Stimulated activated effector memory CD8-positive, alpha-beta T cell treated with anti-CD3 and anti-CD28 coated beads, Interleukin-12 subunit alpha, Interleukin-12 subunit beta, amount 100 ng/mL, for 72 hours (primary cell): ENCODE measurements around the gene MDFIC2.
"Not testable (repeated sequence)": the region's sequence is repeated elsewhere in the genome, so short reads cannot be mapped to it uniquely, and the experiment has no call there.

Experiments
- ATAC-seq: fragments of 150-1000 bp; cut with Tn5 transposase; 2 replicates; pipeline ENCODE4 v1.10.0; 2021
- DNase-seq, 2 donors: peaks; one replicate each; pipeline ENCODE4 v3.0.0; 2021 to 2022; ENCODE audit warnings: low spot score in 2 of 2
- H3K27ac Mint-ChIP-seq: one replicate; pipeline ENCODE4 v1.8.0; 2022; ENCODE audit warnings: mild to moderate bottlenecking, mixed read lengths
- H3K36me3 Mint-ChIP-seq: one replicate; pipeline ENCODE4 v1.8.0; 2022; ENCODE audit warnings: mild to moderate bottlenecking, mixed read lengths
- H3K4me1 Mint-ChIP-seq: one replicate; pipeline ENCODE4 v1.8.0; 2022; ENCODE audit warnings: mixed read lengths
- H3K4me3 Mint-ChIP-seq: one replicate; pipeline ENCODE4 v1.8.0; 2022; ENCODE audit warnings: mild to moderate bottlenecking, mixed read lengths
- H3K9me3 Mint-ChIP-seq: one replicate; pipeline ENCODE4 v1.8.0; 2022; ENCODE audit warnings: mixed read lengths

MDFIC2 gene

DNA sequence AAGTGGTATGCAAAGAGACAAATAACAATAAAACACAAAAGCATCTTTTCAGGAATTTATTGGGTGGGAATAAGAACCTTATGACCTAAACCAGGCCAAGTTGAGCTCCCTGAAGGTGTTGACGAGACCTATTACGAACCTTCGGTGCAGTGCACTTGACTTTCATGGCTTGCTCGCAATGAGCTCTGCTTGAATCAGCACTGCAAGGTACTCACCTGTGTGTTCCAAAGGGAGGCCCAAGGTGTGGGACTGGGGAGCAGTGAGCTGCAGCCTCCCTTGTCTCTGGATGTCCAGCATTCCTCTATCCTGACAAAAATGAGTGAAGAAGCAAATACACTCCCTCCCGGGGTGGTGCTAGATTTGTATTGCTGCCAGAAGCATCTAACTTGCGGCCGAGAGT is at the start of gene MDFIC2:
Gene MDFIC2, minus strand, starts transcription at position 303 of the 400 bp plus-strand sequence. CDS start 665 bp downstream, outside the sequence.
- ATAC-seq (no peak), DNase-seq (no peak)
- H3K36me3 Mint-ChIP-seq = no peaks in the 10 kb centered on the region
- H3K9me3 Mint-ChIP-seq = peaks cover 4% of the 10 kb centered on the region
- no peak within 1 kb of the TSS for H3K4me3 Mint-ChIP-seq
- H3K4me1 Mint-ChIP-seq = no peaks in the 10 kb centered on the region
- no peak within 1 kb of the TSS for H3K27ac Mint-ChIP-seq

DNA sequence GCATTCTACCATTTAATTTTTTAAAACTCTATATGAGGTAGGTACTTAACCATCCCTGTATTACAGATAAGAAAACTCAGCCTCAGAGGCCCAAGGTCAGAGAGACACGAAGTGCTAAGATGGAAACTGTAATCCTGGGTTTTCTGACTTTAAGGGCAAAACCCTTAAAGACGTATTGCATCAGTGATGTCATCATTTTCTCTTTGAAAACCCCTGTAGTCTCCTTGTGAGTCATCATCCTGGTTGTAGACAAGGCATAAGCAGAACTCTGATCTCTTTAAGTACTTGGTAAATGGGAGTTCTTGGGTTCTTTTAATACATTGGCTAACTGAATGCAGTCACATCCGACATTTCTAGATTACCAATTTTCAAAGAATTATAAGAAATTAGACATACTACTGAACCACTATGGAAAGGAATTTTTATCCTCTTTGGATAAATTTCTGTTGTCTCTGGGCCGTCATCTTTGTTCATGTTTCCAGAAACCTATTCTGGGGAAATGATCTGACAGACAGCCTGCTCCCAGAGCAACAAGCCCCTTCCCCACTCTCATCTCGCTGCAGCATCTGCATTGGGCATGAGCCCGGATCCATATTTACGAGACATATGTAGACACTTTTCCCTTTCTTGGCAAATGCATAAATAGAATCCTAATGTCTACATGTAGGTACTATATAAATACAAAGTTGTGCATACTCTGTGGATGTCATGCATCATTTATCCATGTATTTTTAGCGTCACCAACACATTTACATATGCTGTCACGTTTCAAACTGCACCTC is 48.7 kb upstream of the MDFIC2 start:
- no peak overlapping the region for H3K27ac Mint-ChIP-seq
- no peak overlapping the region for H3K4me3 Mint-ChIP-seq
- DNase-seq (no peak), ATAC-seq (no peak)
- H3K9me3 Mint-ChIP-seq = peaks cover 4% of the 10 kb centered on the region
- H3K4me1 Mint-ChIP-seq = no peaks in the 10 kb centered on the region
- no peaks in the 10 kb centered on the region for H3K36me3 Mint-ChIP-seq

DNA sequence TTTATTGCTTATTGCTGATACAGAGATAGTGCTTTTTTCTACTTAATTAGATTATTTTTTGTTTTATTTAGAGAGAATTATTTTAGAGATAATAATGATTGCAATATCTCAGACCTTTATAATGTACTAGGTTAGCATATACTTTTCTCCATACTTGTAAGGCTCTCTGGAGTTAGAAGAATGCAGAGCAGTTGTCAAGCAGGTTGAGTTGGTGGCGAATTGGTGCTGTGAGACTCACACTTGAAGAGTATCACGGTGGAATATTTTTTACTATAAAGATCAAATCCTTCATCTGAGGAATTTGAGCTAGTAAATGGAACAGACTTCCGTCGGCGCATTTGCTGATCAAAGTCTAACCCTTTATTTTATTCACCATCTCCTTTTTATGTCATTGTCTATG is 47.3 kb upstream of the MDFIC2 start:
- Mint-ChIP-seq H3K36me3 (no peaks in the 10 kb centered on the region), H3K4me1 (no peaks in the 10 kb centered on the region), H3K27ac (no peak overlapping the region), H3K9me3 (peaks cover 2% of the 10 kb centered on the region), H3K4me3 (no peak overlapping the region)
- ATAC-seq (no peak), DNase-seq (no peak)

DNA sequence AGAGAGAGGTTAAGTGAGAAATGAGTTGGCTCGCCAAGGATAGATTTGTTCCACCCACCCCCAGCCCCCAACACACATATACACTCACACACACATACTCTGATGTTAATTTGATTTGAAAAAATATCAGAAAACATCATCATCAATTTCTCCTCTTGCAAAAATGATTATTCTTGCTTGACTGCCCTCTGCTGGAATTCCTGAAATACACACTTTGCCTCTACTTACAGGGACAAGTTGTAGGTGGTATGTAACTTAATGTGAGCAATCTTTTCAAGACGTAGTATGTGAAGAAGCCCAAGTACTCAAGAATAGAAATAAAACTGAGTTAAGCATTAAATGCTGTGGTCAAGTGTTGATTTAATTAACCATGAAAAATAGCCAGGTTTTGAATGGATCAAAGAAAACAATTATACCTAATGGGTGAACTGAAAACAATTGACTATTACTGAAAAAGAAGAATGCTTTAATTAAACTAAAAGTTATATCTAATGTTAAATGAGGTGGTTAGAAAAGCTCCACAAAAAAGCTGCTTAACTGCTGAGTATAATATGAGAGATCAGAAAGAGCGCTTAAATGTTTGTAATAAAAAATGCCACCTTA is 46.6 kb upstream of the MDFIC2 start:
- no peaks in the 10 kb centered on the region for H3K9me3 Mint-ChIP-seq
- ATAC-seq (no peak), DNase-seq (no peak)
- no peak overlapping the region for H3K4me3 Mint-ChIP-seq
- no peaks in the 10 kb centered on the region for H3K36me3 Mint-ChIP-seq
- H3K27ac Mint-ChIP-seq = no peak overlapping the region
- no peaks in the 10 kb centered on the region for H3K4me1 Mint-ChIP-seq

DNA sequence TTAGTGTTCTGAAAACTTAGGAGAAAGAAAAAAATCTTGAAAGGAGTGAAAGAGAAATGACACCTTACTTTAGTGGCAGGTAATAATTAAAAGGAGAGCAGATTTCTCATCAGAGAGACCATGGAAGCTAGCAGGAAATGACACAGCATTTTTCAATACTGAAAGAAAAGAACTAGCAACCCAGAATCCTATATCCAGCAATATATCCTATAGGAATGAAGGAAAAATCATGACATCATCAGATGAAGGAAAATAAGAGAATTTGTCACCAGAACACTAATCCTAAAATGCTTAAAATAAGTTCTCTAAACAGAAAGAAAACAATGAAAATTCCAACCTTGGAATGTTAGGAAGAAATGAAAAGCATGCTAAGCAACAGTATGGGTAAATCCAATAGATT is 39.8 kb upstream of the MDFIC2 start:
- Mint-ChIP-seq H3K9me3 (peaks cover 7% of the 10 kb centered on the region), H3K27ac (no peak overlapping the region), H3K36me3 (no peaks in the 10 kb centered on the region), H3K4me3 (no peak overlapping the region), H3K4me1 (no peaks in the 10 kb centered on the region)
- DNase-seq (no peak), ATAC-seq (no peak)

DNA sequence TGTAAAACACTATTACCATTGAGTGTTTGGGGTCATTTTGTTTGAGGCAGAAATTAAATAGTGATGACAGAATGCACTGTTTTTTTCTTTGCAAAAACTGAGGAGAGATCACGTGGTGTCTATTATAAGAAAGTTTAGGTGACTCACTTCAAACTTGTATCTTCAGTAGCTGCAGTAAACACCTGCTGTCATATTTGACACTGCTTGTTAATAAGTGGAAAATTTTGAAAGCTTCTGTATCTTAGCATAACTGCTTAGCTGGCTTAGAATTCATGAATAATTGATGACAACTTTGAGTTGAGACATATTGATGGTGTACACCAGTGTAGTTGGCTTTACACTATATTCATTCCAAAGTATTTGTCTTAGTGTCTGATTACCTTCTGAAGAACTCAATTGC is 29.7 kb upstream of the MDFIC2 start:
- Mint-ChIP-seq H3K27ac (no peak overlapping the region), H3K4me3 (no peak overlapping the region), H3K9me3 (peaks cover 2% of the 10 kb centered on the region), H3K36me3 (no peaks in the 10 kb centered on the region), H3K4me1 (no peaks in the 10 kb centered on the region)
- DNase-seq = no peak
- ATAC-seq = no peak

DNA sequence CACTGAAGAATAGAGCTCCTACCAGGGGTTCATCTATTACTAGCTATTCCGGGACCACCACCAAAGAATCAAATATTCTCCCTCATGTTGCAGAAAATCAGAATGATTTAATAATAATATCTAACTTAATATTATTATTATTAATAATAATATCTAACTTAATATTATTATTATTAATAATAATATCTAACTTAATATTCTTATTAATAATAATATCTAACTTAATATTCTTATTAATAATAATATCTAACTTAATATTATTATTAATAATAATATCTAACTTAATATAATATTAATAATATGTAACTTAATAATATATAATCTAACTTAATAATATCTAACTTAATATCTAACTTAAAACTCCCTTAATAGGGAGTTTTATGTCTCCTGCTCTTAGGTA is 24.4 kb upstream of the MDFIC2 start:
- H3K4me3 Mint-ChIP-seq, DNase-seq, H3K36me3 Mint-ChIP-seq, H3K9me3 Mint-ChIP-seq, H3K4me1 Mint-ChIP-seq, ATAC-seq, H3K27ac Mint-ChIP-seq: not testable (repeated sequence)

DNA sequence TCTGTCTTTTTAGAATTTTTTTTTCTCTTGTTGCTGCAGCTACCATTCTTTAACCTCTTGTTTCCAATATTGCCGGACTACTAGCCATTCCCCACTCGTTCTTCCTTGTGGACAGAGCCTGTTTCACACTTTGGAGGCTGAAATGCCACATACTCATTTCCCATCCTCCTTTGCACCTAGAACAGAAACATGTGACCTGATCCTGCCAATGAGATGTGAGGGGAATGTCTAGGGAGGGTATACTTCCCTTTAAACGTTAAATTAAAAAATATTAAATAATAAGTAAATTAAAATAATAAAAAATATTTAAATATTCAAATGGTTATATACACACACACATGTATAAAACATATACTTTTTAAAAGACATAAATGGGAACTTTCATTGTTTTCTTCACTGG is 20.6 kb upstream of the MDFIC2 start:
- Mint-ChIP-seq H3K4me1 (no peaks in the 10 kb centered on the region), H3K9me3 (no peaks in the 10 kb centered on the region), H3K36me3 (no peaks in the 10 kb centered on the region), H3K27ac (no peak overlapping the region), H3K4me3 (no peak overlapping the region)
- DNase-seq (no peak), ATAC-seq (no peak)

DNA sequence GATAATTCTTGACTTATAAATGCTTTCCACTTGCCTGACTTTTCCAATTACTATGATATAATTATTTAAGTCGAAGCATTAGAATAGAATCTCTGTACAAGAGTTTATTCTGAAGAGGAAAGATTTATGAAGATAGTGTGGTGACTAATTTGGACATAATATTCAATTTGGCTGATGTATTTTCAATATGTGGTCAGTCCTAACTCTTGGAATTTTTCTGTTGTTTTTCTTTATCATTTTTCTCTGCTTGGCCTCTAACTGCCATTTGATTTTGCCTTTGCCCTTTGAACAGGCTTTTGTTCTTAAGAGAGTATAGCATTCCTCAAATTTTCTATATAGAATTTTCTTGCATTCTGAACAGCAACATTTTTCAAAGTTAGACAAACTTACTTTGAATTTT is 2.6 kb upstream of the MDFIC2 start:
- DNase-seq = no peak
- peaks cover 11% of the 10 kb centered on the region for H3K9me3 Mint-ChIP-seq
- H3K4me3 Mint-ChIP-seq = no peak overlapping the region
- H3K27ac Mint-ChIP-seq = no peak overlapping the region
- no peaks in the 10 kb centered on the region for H3K4me1 Mint-ChIP-seq
- no peak for ATAC-seq
- no peaks in the 10 kb centered on the region for H3K36me3 Mint-ChIP-seq

DNA sequence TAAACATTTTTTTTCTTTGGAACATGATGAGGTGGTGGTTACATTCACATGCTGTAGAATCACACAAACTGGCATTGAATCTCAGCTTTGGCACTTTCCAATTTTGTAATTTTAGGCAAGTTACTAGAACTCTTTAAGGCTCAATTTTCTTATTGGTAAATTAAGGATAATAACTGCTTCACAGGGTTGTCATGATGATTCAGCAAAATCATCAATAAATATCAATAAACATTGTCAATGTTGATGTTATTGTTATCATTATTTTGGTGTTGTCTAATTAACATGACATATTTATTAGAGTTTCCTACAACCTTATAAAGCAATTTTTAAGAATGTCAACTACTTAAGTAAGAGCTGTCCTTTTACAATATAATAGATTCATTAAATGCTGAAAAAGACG is 1.6 kb downstream of the MDFIC2 start:
- ATAC-seq (no peak), DNase-seq (no peak)
- H3K4me1 Mint-ChIP-seq = no peaks in the 10 kb centered on the region
- H3K36me3 Mint-ChIP-seq = no peaks in the 10 kb centered on the region
- no peak overlapping the region for H3K27ac Mint-ChIP-seq
- peaks cover 4% of the 10 kb centered on the region for H3K9me3 Mint-ChIP-seq
- no peak overlapping the region for H3K4me3 Mint-ChIP-seq

DNA sequence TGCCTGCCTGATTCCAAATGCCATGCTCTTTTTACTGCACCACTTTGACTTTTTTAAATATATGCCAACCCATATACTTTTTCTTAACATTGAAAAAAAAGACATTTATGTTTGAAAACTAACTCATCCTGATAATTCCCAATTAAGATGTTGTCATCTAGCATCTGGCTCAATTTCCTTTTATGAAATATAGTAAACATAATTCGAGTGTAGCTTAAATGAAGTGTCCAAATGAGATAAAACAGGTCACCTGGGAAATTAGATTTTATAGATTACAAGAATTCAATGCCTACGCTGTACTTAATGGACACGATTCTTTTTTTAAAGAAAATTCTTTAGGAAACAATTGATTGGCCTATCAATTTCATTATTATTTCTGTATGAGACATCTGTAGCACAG is 2.8 kb downstream of the MDFIC2 start:
- H3K4me1 Mint-ChIP-seq = no peaks in the 10 kb centered on the region
- peaks cover 7% of the 10 kb centered on the region for H3K9me3 Mint-ChIP-seq
- DNase-seq (no peak), ATAC-seq (no peak)
- no peaks in the 10 kb centered on the region for H3K36me3 Mint-ChIP-seq
- no peak overlapping the region for H3K27ac Mint-ChIP-seq
- H3K4me3 Mint-ChIP-seq = no peak overlapping the region

DNA sequence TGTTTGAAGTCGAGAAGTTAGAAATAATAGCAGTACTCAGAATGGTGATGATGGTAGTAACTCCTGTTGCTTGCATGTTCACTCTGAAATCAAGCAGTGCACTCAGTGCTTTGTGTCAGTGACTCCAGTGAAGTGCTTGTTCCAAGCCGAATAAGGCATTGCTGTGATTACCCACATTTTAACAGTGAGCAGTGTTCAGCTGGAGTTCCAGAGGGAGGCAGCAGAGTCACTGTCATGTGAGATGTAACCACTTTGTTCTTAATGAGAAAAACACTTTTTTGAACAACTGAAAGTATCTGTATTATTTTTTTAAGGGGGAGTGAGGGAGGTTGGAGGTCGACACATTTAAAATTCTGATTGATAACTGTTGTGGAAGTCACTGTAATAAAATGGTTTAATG is 3.7 kb downstream of the MDFIC2 start:
- ATAC-seq (no peak), DNase-seq (no peak)
- Mint-ChIP-seq H3K36me3 (no peaks in the 10 kb centered on the region), H3K4me3 (no peak overlapping the region), H3K9me3 (peaks cover 3% of the 10 kb centered on the region), H3K27ac (no peak overlapping the region), H3K4me1 (no peaks in the 10 kb centered on the region)

DNA sequence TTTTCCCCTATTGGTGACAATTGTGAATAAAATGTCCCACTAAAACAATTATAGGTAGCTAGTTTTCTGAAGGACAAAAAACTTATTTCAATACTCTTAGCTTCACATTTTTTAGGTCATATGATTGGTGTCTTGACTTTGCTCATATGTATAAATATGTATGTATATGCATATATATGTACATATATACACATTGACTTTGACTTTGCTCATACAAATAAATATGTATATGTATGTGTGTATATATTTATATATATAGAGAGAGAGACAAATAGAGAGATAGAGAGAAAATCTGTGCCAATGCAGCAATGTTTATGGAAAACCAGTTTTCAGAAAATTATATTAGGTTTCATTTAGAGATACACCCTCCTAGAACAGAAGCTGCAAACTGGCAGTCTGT is 5.7 kb downstream of the MDFIC2 start:
- Mint-ChIP-seq H3K27ac (no peak overlapping the region), H3K9me3 (peaks cover 3% of the 10 kb centered on the region), H3K4me3 (no peak overlapping the region), H3K36me3 (no peaks in the 10 kb centered on the region), H3K4me1 (no peaks in the 10 kb centered on the region)
- no peak for ATAC-seq
- no peak for DNase-seq

DNA sequence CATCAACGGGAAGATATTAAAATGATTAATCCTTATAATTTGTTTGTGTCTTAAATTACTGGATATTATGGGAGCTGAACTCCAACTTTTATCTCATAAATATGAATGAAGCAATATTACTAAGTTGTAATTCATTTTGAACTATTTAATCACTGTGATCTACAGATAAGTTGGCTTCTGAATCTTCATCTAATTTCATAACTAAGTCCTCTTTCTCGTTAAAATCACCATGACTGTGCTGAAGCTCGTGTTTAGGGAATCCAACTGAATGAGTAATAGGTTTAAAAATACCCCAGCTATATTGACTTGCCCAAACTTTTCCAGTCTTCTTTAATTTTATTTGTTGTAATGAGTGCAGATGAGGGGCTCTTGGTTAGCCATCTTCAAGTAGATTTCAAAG is 14.1 kb downstream of the MDFIC2 start:
- Mint-ChIP-seq H3K9me3 (peaks cover 5% of the 10 kb centered on the region), H3K27ac (no peak overlapping the region), H3K4me3 (no peak overlapping the region), H3K4me1 (no peaks in the 10 kb centered on the region), H3K36me3 (no peaks in the 10 kb centered on the region)
- ATAC-seq (no peak), DNase-seq (no peak)

DNA sequence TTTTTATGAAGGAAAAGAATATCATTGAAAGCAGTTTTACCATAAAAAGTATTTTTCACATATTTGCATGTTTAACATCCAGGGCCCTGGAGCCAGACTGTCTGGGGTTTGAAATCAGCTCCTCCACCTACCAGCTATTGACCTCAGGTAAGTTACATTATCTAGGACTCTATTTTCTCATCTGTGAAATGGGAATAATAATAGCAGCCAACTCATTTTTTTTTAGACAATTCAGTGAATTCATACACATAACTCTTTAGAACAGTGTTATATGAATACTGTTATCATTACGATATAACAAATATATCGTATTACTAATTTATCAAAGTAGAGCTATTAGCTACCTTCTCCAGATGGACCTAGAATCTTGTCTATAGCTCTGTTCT is 21.3 kb downstream of the MDFIC2 start:
- Mint-ChIP-seq H3K36me3 (no peaks in the 10 kb centered on the region), H3K4me3 (no peak overlapping the region), H3K9me3 (peaks cover 3% of the 10 kb centered on the region), H3K4me1 (no peaks in the 10 kb centered on the region), H3K27ac (no peak overlapping the region)
- DNase-seq = no peak
- ATAC-seq = no peak

DNA sequence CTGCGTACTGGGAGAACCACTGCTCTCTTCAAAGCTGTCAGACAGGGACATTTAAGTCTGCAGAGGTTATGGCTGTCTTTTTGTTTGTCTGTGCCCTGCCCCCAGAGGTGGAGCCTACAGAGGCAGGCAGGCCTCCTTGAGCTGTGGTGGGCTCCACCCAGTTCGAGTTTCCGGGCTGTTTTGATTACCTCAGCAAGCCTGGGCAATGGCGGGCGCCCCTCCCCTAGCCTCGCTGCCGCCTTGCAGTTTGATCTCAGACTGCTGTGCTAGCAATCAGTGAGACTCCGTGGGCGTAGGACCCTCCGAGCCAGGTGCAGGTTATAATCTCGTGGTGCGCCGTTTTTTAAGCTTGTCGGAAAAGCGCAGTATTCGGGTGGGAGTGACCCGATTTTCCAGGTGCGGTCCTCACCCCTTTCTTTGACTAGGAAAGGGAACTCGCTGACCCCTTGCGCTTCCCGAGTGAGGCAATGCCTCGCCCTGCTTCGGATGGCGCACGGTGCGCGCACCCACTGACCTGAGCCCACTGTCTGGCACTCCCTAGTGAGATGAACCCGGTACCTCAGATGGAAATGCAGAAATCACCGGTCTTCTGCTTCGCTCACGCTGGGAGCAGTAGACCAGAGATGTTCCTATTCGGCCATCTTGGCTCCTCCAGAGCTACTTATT is 21.9 kb downstream of the MDFIC2 start:
- not testable (repeated sequence) for H3K36me3 Mint-ChIP-seq, ATAC-seq, H3K27ac Mint-ChIP-seq, H3K4me3 Mint-ChIP-seq, DNase-seq, H3K4me1 Mint-ChIP-seq, H3K9me3 Mint-ChIP-seq
